Right atrium auricular region (tissue), 2 donors: ENCODE results near the gene CRYBG1. TPM values are rescaled to one million over a fixed set of nuclear protein-coding genes. Genes with fewer than 3 reads are reported as not detected.

ENCODE experiments used
- DNase-seq: peaks from one replicate; pipeline ENCODE4 v3.0.0-alpha.2; 2019; ENCODE audit warnings: low spot score
- H3K27ac ChIP-seq, 2 donors: fragments of 200-600 bp; sonication (generic); 1 replicate in 1 of 2; 2 replicates in 1 of 2; pipeline ENCODE4 v1.5.1; 2016 to 2019
- H3K27me3 ChIP-seq, 2 donors: fragments of 200-600 bp; sonication (generic); one replicate each; pipeline versions ENCODE4 v1.5.1 to v1.6.0; 2017 to 2019
- H3K36me3 ChIP-seq: fragments of 200-600 bp; sonication (generic); one replicate; pipeline ENCODE4 v1.5.1; 2016
- H3K4me1 ChIP-seq, 2 donors: fragments of 200-600 bp; sonication (generic); one replicate each; pipeline versions ENCODE4 v1.5.1 to v1.6.0; 2017 to 2019
- H3K4me3 ChIP-seq, 2 donors: fragments of 200-600 bp; sonication (generic); 1 replicate in 1 of 2; 2 replicates in 1 of 2; pipeline ENCODE4 v1.5.1; 2017 to 2019; ENCODE audit warnings: mild to moderate bottlenecking in 1 of 2, moderate library complexity in 1 of 2
- H3K9me3 ChIP-seq, 2 donors: fragments of 200-600 bp; sonication (generic); one replicate each; pipeline ENCODE4 v1.5.1; 2019
- CTCF ChIP-seq, 2 donors: fragments of 200-600 bp; sonication (generic); IDR thresholded peaks; one replicate each; pipeline ENCODE4 v1.5.1; 2019; ENCODE audit warnings: antibody characterized with exemption in 2 of 2
- total RNA-seq, 2 donors: library from RNA; depleted of rRNA; stranded (reverse); fragments of >200 nt; gene quantifications; one replicate each; pipeline ENCODE4 v1.1.0, GENCODE V29; 2016

CRYBG1 gene
- total RNA-seq, 2 donors from 2014 or later: 1.6 to 1.9 TPM

- Histone ChIP-seq H3K4me3 (no peak overlapping the region), H3K4me1 (no peaks in the 10 kb centered on the region), H3K27me3 (no peaks in the 10 kb centered on the region), H3K36me3 (no peaks in the 10 kb centered on the region), H3K9me3 (no peaks in the 10 kb centered on the region), H3K27ac (no peak overlapping the region)
- DNase-seq: no peak
- no peak for TF ChIP-seq CTCF (IDR thresholded peaks at IDR 0.05)
Observed at GRCh38 chr6:106611030-106611429, 250.5 kb downstream of the CRYBG1 start.

DNA sequence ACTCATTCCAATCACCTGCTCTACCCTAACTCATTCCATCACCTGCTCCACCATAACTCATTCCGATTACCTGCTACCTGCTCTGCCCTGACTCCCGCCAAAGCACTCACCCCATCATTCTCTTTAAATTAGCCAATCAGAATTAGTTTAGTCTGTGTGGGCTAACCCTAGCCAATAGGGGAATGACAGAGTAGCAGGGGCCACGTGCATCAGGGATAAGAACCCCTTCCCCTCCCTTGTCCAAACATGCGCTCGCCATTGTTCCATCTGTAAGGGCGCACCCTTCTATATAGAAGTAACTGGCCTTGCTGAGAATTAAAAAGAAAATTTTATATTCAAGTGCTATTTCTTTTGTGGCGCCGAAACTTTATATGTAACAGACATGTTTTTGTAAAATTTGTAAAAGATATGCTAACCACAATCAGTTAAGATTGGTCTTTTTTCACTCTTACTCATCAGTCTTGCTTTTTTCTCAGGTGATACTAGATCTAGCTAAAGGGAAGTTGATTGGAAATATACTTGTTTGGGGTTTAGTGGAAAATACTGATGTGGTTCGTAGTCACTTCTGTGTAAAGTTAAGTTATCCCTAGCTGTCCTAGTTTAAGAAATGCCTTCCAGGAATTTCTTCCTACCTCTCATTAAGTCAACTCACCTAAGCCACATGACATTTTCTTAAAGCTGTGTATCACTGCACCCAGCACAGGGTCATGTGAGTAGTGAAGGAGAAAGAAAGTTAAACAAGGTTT lies 252.3 kb downstream of the CRYBG1 start:
- TF ChIP-seq CTCF (IDR thresholded peaks at IDR 0.05): no peak
- Histone ChIP-seq H3K9me3 (no peaks in the 10 kb centered on the region), H3K27me3 (no peaks in the 10 kb centered on the region), H3K4me3 (no peak overlapping the region), H3K4me1 (no peaks in the 10 kb centered on the region), H3K27ac (no peak overlapping the region), H3K36me3 (no peaks in the 10 kb centered on the region)
- no peak for DNase-seq

GRCh38 chr6:106613590-106613989 lies 253.1 kb downstream of the CRYBG1 start:
- no peak overlapping the region for H3K4me3 ChIP-seq
- no peaks in the 10 kb centered on the region for H3K27me3 ChIP-seq
- no peaks in the 10 kb centered on the region for H3K4me1 ChIP-seq
- DNase-seq: no peak
- H3K27ac ChIP-seq: no peak overlapping the region
- no peaks in the 10 kb centered on the region for H3K9me3 ChIP-seq
- TF ChIP-seq CTCF (IDR thresholded peaks at IDR 0.05): no peak
- H3K36me3 ChIP-seq: no peaks in the 10 kb centered on the region

GRCh38 chr6:106614166-106614565 lies 253.6 kb downstream of the CRYBG1 start:
- H3K9me3 ChIP-seq: no peaks in the 10 kb centered on the region
- H3K27ac ChIP-seq: no peak overlapping the region
- TF ChIP-seq CTCF (IDR thresholded peaks at IDR 0.05): no peak
- H3K4me3 ChIP-seq: no peak overlapping the region
- no peaks in the 10 kb centered on the region for H3K4me1 ChIP-seq
- no peaks in the 10 kb centered on the region for H3K27me3 ChIP-seq
- DNase-seq: no peak
- H3K36me3 ChIP-seq: no peaks in the 10 kb centered on the region

GRCh38 chr6:106614592-106615257 lies 254.2 kb downstream of the CRYBG1 start:
- Histone ChIP-seq H3K9me3 (no peaks in the 10 kb centered on the region), H3K4me1 (no peaks in the 10 kb centered on the region), H3K27ac (no peak overlapping the region), H3K4me3 (no peak overlapping the region), H3K27me3 (no peaks in the 10 kb centered on the region), H3K36me3 (no peaks in the 10 kb centered on the region)
- TF ChIP-seq CTCF (IDR thresholded peaks at IDR 0.05): no peak
- no peak for DNase-seq
